ENCODE data around the gene TRIO. TPM values are rescaled to one million over a fixed set of nuclear protein-coding genes. Genes with fewer than 3 reads are reported as not detected.

The TRIO gene
- total RNA-seq, 1 experiment from 2014 or later: 99.6 TPM

DNA sequence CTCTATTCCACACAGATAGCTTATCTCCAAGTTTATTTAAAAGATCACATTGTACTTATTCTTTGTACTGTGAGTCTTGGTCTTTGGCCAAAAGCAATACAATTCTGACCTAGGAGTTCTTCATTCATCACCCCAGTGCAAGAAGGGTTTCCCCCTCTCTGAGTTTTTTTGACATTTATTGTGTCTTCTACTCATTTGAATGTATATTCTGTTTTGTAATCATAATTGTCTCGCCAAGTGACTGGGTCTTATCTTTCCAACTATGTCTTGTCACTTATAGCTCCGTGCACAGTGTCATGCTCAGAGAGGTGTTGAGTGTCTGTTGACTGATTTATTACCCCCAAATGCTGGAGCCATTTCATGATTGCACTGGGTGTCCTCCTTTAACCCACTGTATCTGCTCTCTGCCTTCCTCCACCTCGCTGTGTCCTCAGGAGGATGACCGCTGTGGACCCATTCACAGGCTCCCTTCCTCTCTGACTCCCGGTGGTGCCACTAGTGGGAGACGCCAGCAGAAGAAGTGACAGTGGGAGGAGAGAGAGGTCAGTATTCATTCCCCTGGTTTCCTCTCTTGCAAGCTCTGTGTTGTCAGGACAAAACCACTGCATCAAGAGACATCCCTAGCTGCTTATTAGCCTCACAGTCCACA is 11.2 kb upstream of the TRIO start:
- Histone ChIP-seq H3K36me3 (no peaks in the 10 kb centered on the region; the same call in 1 of the 2 replicates), H3K27me3 (replicated peaks) (no peaks in the 10 kb centered on the region), H3K4me1 (replicated peaks) (peaks cover 20% of the 10 kb centered on the region), H3K4me3 (no peak overlapping the region), H3K27ac (no peak overlapping the region), H3K9me3 (replicated peaks) (peaks cover 10% of the 10 kb centered on the region; the same call in 1 of the 2 replicates)
- DNase-seq (ENCODE audit: low read depth in 1 of 2, low spot score in 2 of 2): no peak

DNA sequence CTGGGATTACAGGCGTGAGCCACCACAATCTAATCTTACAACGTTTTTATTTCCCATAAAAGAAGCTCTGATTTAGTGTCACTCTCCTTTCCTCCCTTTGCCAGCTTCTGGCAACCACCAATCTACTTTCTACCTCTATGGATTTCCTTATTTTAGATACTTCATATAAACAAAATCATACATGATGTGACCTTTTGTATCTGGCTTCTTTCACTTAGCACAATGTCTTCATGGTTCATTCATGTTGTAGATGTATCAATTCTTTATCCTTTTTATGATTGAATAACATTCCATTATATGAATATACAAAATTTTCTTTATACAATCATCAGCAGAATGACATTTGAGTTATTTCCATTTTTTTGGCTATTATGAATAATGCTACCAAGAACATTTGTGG is 9.7 kb upstream of the TRIO start:
- peaks cover 20% of the 10 kb centered on the region for H3K4me1 ChIP-seq (replicated peaks)
- no peak overlapping the region for H3K4me3 ChIP-seq
- H3K27ac ChIP-seq: no peak overlapping the region

DNA sequence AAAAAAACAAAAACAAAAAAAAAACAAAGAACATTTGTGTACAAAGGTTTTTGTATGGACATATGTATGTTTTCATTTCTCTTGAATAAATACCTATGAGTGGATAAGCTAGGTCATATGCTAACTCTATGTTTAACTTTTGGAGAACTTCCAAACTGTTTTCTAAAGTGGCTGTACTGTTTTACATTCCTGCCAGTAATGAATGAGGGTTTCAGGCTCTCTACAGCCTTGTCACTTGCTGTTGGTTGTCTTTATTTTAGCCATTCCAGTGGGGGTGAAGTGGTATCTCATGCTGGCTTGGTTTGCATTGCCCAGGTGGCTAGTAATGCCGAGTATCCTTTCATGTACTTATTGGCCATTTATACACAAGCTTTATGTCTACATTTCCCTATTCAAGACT is 9.1 kb upstream of the TRIO start:
- Histone ChIP-seq H3K4me1 (replicated peaks) (peaks cover 20% of the 10 kb centered on the region), H3K36me3 (no peaks in the 10 kb centered on the region; the same call in 1 of the 2 replicates), H3K9me3 (replicated peaks) (peaks cover 10% of the 10 kb centered on the region; the same call in 1 of the 2 replicates), H3K4me3 (no peak overlapping the region), H3K27me3 (replicated peaks) (no peaks in the 10 kb centered on the region), H3K27ac (no peak overlapping the region)
- DNase-seq (ENCODE audit: low read depth in 1 of 2, low spot score in 2 of 2): peak in 1 of 2 experiments; percentile 22

More for the DNA sequence above, 9.7 kb upstream of the TRIO start:
- Histone ChIP-seq H3K9me3 (replicated peaks) (peaks cover 10% of the 10 kb centered on the region; the same call in 1 of the 2 replicates), H3K36me3 (no peaks in the 10 kb centered on the region; the same call in 1 of the 2 replicates), H3K27me3 (replicated peaks) (no peaks in the 10 kb centered on the region)
- DNase-seq (ENCODE audit: low read depth in 1 of 2, low spot score in 2 of 2): no peak

DNA sequence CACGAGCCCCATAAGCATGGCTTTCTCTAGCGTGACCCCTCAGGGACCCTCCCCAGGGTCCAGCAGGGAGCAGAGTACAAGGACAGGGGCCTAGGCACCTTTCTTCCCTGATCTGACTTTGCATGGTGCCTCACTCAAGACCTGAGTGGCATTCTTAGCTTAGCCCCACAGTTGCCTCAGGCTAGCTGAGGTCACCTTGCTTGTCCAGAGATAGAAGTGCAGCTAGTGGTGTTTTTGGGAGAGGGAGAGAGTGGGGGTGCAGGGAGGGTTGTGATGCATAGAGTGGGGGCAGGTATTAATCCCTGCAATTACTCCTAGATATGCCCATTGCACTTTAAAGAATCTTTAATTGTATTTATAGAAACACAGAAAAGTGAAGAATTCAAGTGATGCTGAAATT is 8.4 kb upstream of the TRIO start:
- H3K4me3 ChIP-seq: no peak overlapping the region
- no peaks in the 10 kb centered on the region; the same call in 1 of the 2 replicates for H3K36me3 ChIP-seq
- no peak for DNase-seq (ENCODE audit: low read depth in 1 of 2, low spot score in 2 of 2)
- no peaks in the 10 kb centered on the region for H3K27me3 ChIP-seq (replicated peaks)
- H3K9me3 ChIP-seq (replicated peaks): peaks cover 10% of the 10 kb centered on the region; the same call in 1 of the 2 replicates
- H3K4me1 ChIP-seq (replicated peaks): peaks cover 20% of the 10 kb centered on the region
- no peak overlapping the region for H3K27ac ChIP-seq

DNA sequence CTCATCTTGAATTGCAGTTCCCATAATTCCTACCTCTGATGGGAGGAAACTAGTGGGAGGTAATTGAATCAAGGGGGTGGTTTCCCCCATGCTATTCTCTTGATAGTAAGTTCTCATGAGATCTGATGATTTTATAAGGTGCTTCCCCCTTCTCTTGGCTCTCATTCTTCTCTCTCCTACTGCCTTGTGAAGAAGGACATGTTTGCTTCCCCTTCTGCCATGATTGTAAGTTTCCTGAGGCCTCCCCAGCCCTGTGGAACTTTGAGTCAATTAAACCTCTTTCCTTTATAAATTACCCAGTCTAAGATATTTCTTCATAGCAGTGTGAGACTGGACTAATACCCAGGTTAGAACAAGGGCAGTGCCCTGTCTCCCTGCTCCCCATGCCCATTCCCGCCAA is 7.5 kb upstream of the TRIO start:
- Histone ChIP-seq H3K27ac (no peak overlapping the region), H3K4me3 (no peak overlapping the region), H3K36me3 (no peaks in the 10 kb centered on the region; the same call in 1 of the 2 replicates), H3K4me1 (replicated peaks) (peaks cover 20% of the 10 kb centered on the region), H3K9me3 (replicated peaks) (peaks cover 10% of the 10 kb centered on the region; the same call in 1 of the 2 replicates), H3K27me3 (replicated peaks) (no peaks in the 10 kb centered on the region)
- no peak for DNase-seq (ENCODE audit: low read depth in 1 of 2, low spot score in 2 of 2)

DNA sequence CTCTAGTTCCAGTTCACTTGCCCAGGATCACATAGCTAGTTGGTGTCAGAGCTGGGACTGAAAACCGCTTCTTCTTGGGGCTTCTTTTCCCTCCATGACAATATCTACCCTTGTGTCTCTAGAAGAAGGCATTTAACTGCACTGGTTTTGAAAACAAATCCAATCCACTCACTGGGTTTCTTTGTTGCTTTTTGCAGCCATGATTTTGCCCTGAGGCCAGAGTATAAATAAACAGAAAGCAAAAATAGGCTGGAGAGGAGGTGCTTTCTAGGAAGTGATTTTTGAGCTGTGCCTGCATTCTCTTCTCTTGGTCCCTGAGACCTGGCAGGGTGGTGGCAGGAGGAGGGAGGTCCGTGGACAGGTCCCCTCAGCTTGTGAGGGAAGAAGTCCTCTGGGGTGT is 6.9 kb upstream of the TRIO start:
- peak in 1 of 2 experiments; percentile 65 for DNase-seq (ENCODE audit: low read depth in 1 of 2, low spot score in 2 of 2)
- H3K9me3 ChIP-seq (replicated peaks): peaks cover 10% of the 10 kb centered on the region; the same call in 1 of the 2 replicates
- H3K36me3 ChIP-seq: no peaks in the 10 kb centered on the region; the same call in 1 of the 2 replicates
- no peaks in the 10 kb centered on the region for H3K27me3 ChIP-seq (replicated peaks)
- H3K27ac ChIP-seq: no peak overlapping the region
- H3K4me3 ChIP-seq: no peak overlapping the region
- peaks cover 20% of the 10 kb centered on the region for H3K4me1 ChIP-seq (replicated peaks)

DNA sequence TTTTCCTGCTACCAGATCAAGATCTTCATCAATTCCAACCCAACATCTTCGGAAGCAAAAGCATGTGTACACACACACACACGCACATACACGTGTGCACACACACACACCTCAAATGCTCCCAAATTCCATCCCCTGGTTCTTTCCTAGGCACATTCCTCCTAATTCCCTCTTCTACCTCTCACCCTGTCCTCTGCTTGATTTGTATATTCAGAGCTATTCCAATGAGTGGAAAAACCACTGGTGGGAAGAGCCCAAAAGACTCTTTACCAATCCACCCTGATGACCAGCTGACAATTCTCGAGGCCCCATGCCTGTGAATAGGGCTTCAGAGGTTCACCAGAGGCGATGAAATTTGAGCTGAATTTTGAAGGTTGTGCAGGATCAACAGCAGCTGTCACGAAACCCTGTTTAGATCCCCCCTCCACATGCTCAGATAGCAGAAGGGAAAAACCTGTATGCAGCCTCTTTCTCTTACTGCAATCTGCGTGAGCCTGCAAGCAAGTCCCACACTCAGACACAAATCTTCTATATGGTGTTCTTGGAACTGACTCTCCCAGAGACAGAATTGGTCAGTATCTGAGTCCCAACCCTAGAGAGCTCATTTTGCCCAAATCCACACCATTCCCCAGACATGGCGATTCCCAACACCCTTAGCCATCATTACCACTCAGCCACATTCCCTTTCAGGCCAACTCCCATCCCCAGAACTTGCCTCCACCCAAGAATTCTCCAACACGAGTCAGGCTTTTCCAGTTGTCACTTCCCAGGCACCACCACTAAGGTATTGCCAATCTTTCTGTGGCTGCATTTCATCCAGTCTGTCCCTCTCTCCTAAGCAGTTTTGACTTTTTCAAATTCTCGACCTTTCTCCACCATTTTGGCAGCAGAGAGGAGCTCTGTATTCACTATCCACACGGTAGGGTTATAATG is 4.3 kb upstream of the TRIO start:
- no peaks in the 10 kb centered on the region for H3K27me3 ChIP-seq (replicated peaks)
- peaks cover 5% of the 10 kb centered on the region for H3K36me3 ChIP-seq
- no peak overlapping the region for H3K27ac ChIP-seq
- DNase-seq (ENCODE audit: low read depth in 1 of 2, low spot score in 2 of 2): no peak
- H3K4me3 ChIP-seq: no peak overlapping the region
- H3K4me1 ChIP-seq (replicated peaks): peaks cover 29% of the 10 kb centered on the region
- peaks cover 10% of the 10 kb centered on the region; the same call in 1 of the 2 replicates for H3K9me3 ChIP-seq (replicated peaks)

DNA sequence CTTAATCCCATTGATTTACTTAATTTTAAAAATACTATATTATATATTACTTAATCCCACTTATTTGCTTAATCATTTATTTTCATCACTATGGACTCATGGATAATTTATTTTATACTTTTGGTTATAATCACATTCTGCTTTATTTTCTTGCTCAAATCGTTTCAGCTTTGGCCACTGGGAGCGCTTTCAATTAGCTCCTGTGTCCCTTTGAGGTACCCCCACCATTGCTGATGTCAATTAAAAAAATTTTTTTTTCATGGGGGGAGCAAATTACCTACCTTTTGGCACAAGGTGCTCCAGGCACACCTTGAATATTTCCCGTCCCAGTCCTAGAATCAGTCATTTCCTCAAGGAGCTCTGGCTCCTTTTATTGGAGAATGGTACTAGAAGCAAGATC is 1.4 kb upstream of the TRIO start:
- no peak overlapping the region for H3K4me3 ChIP-seq
- no peaks in the 10 kb centered on the region for H3K27me3 ChIP-seq (replicated peaks)
- H3K36me3 ChIP-seq: peaks cover 17% of the 10 kb centered on the region
- H3K9me3 ChIP-seq (replicated peaks): no peaks in the 10 kb centered on the region
- DNase-seq (ENCODE audit: low read depth in 1 of 2, low spot score in 2 of 2): no peak
- H3K27ac ChIP-seq: no peak overlapping the region
- H3K4me1 ChIP-seq (replicated peaks): peaks cover 23% of the 10 kb centered on the region

DNA sequence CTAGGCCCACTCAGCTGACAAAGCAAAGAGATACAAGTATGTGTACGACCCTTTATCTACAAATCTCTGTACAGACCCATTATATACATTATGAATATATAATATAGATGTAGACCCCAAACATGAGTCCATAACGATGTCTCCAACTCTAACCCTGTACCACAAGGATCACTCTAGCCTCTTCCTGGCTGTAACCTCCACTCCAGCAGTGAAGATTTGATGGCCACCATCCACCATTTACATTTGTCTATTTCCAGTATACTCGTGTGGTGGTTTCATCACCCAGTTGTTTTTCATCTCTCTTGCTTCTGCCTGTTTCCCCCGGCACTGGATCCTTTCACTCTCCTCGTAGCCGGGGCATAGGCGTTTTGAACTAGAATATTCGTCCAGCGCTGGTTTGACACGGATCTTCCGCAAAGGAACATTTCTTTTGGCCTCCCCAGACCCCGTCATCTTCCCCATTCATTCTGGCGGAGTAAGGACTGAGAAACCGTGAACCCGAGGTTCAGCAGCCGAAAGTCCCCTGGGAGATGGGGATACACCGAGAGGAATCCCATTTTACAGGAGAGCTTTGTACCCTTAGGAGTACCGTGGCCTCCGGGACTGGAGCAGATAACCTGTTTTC is 828 bp upstream of the TRIO start:
- Histone ChIP-seq H3K9me3 (replicated peaks) (no peaks in the 10 kb centered on the region), H3K36me3 (peaks cover 19% of the 10 kb centered on the region), H3K27me3 (replicated peaks) (no peaks in the 10 kb centered on the region), H3K4me1 (replicated peaks) (peaks cover 29% of the 10 kb centered on the region), H3K27ac (peak overlapping the region; percentile 44), H3K4me3 (peak overlapping the region; percentile 97)
- no peak for DNase-seq (ENCODE audit: low read depth in 1 of 2, low spot score in 2 of 2)

DNA sequence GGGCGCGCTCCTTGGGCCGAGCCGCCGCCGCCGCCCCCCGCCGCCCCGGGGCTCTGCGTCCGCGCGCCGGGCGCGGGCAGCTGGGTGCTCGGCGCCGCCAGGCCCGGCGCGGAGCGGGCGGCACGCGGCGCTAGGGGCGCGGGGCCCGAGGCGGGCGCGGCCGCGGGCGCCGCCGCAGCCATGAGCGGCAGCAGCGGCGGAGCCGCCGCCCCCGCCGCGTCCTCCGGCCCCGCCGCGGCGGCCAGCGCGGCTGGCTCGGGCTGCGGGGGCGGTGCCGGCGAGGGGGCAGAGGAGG is 351 bp downstream of the TRIO start:
- no peak for DNase-seq (ENCODE audit: low read depth in 1 of 2, low spot score in 2 of 2)
- H3K27ac ChIP-seq: peak overlapping the region; percentile 82; the same call in 1 of the 2 replicates

DNA sequence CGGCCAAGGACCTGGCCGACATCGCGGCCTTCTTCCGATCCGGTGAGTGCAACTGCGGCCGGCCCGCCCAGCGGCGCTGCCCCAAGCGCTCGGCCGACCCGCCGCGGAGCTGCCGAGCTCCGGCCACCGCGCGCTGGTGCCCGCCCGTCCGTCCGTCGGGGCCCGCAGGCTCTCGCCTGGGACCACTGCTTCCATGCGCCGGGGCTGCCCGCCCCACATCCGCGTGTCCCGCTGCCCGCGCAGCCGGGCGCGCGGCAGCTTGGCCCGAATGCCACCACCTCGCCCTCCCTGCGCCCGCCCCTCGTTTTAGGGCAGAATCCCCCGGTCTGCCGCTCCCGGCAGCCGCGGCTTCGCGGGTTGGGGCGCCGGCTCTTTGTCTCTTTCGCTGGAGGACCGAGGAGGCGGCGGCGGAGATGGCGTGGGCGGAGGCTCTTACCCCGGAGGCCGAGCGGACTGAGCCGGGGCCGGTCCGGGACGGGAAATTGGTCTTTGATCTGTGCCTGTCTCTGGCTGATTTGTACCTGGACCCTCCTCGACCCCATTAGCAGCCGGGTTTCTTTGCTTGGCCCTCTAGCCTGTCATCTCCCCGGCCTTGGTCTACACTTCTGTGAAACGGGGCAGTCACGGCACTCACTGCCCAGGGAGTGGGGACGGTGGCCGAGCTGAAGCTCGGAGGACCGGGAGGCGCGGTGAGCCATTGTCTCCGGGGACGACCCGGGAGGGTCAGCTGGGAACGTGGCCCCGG is 871 bp downstream of the TRIO start:
- peak in 1 of 2 experiments; percentile 49 for DNase-seq (ENCODE audit: low read depth in 1 of 2, low spot score in 2 of 2)
- Histone ChIP-seq H3K36me3 (peaks cover 35% of the 10 kb centered on the region), H3K27ac (peak overlapping the region; percentile 82), H3K4me3 (peak overlapping the region; percentile 97), H3K9me3 (replicated peaks) (no peaks in the 10 kb centered on the region), H3K27me3 (replicated peaks) (no peaks in the 10 kb centered on the region), H3K4me1 (replicated peaks) (peaks cover 46% of the 10 kb centered on the region)

More for the DNA sequence above, 351 bp downstream of the TRIO start:
- Histone ChIP-seq H3K4me1 (replicated peaks) (peaks cover 41% of the 10 kb centered on the region), H3K36me3 (peaks cover 30% of the 10 kb centered on the region), H3K4me3 (peak overlapping the region; percentile 97), H3K9me3 (replicated peaks) (no peaks in the 10 kb centered on the region), H3K27me3 (replicated peaks) (no peaks in the 10 kb centered on the region)

DNA sequence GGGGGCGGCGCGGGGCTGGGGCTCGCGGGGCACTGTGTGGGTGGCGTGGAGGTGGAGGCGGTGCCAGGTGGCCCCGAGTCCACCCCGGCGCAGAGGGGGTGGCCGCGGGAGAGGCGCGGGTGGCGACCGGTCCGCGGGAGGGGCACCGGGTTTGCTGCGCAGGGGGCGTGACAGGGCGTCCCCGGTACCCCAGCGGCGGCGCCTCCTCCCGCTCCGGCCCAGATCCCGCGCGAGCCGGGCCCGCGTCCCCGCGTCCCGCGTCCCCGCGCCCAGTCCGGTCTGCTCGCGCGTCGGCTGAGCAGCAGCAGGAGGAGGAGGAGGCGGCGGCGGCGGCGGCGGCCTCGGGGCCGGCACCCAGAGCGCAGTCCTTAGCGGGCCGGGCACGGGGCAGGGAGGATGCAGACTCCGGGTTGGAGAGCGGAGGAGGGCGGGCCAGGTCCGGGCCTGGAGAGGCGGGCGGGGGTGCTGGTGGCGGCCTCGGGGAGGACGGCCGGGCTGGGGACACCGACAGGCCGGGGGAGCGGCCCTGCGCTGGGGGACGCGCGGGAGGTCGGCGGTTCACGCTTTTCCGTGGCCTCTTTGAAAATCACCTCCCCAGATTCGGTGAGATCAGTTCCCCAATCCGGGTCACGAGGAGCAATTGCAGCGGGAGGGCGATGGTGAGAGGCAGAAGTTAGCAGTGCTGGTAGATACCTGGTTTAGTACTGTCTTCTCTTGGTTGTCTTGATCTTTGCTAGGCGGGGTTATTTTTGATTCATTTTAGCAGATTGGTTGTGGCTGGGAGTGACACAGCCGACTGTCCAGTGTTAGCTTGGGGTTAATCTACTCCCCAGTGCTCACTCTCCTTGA is 1.7 kb downstream of the TRIO start:
- Histone ChIP-seq H3K36me3 (peaks cover 40% of the 10 kb centered on the region), H3K27me3 (replicated peaks) (no peaks in the 10 kb centered on the region), H3K9me3 (replicated peaks) (no peaks in the 10 kb centered on the region), H3K4me3 (peak overlapping the region; percentile 97), H3K27ac (peak overlapping the region; percentile 82), H3K4me1 (replicated peaks) (peaks cover 47% of the 10 kb centered on the region)
- DNase-seq (ENCODE audit: low read depth in 1 of 2, low spot score in 2 of 2): peak; percentile 65 to 78
